D341Med (cell line): ENCODE results near the gene SMURF2.

Source experiments
- DNase-seq: peaks from one replicate; pipeline ENCODE4 v3.0.0; 2012; ENCODE audit warnings: low spot score

SMURF2 gene

GRCh38 chr17:64537488-64537887 is 124.6 kb downstream of the SMURF2 start:
- no peak for DNase-seq

GRCh38 chr17:64536913-64537312 is 125.2 kb downstream of the SMURF2 start:
- no peak for DNase-seq

GRCh38 chr17:64535357-64535756 is 126.8 kb downstream of the SMURF2 start:
- DNase-seq: no peak

GRCh38 chr17:64534187-64534586 is 127.9 kb downstream of the SMURF2 start:
- DNase-seq: peak; percentile 64

- no peak for DNase-seq
Observed at GRCh38 chr17:64533784-64534183, 128.3 kb downstream of the SMURF2 start.

GRCh38 chr17:64532409-64532808 is 129.7 kb downstream of the SMURF2 start:
- no peak for DNase-seq

GRCh38 chr17:64531955-64532371 is 130.1 kb downstream of the SMURF2 start:
- no peak for DNase-seq

- no peak for DNase-seq
Observed at GRCh38 chr17:64529221-64529620, 132.9 kb downstream of the SMURF2 start.

- DNase-seq: no peak
Observed at GRCh38 chr17:64527914-64528313, 134.2 kb downstream of the SMURF2 start.

GRCh38 chr17:64520359-64520758 is 141.7 kb downstream of the SMURF2 start:
- no peak for DNase-seq

- DNase-seq: no peak
Observed at GRCh38 chr17:64519601-64520000, 142.5 kb downstream of the SMURF2 start.

- no peak for DNase-seq
Observed at GRCh38 chr17:64515829-64516228, 146.3 kb downstream of the SMURF2 start.

GRCh38 chr17:64515419-64515818 is 146.7 kb downstream of the SMURF2 start:
- no peak for DNase-seq

GRCh38 chr17:64509179-64509578 is 152.9 kb downstream of the SMURF2 start:
- no peak for DNase-seq

- no peak for DNase-seq
Observed at GRCh38 chr17:64508683-64509082, 153.4 kb downstream of the SMURF2 start.

- DNase-seq: peak; percentile 69
Observed at GRCh38 chr17:64507413-64507782, 154.7 kb downstream of the SMURF2 start.

GRCh38 chr17:64506576-64507412 is 155.3 kb downstream of the SMURF2 start, which contains the start of gene CEP95:
TSS of gene CEP95 (plus strand) at chr17:64506977. CDS start at chr17:64507098, 121 bp downstream.
- DNase-seq: peak; percentile 95

GRCh38 chr17:64506201-64506575 is 155.9 kb downstream of the SMURF2 start, which contains the start of gene DDX5:
TSS of gene DDX5 (minus strand) at chr17:64506289. CDS start at chr17:64506119, 170 bp downstream.
- peak; percentile 97 for DNase-seq

GRCh38 chr17:64505340-64506200 is 156.5 kb downstream of the SMURF2 start:
- DNase-seq: peak; percentile 90

GRCh38 chr17:64504769-64505339 is 157.3 kb downstream of the SMURF2 start:
- DNase-seq: no peak

- DNase-seq: no peak
Observed at GRCh38 chr17:64503821-64504768, 158.0 kb downstream of the SMURF2 start.
